Gastrocnemius medialis (tissue), 4 donors: ENCODE measurements around the gene IMP3.

Source experiments
- POLR2A ChIP-seq, 2 donors: fragments of 450-650 bp; IDR thresholded peaks; one replicate each; pipeline ENCODE4 v1.6.1; 2017; ENCODE audit warnings: antibody characterized with exemption in 2 of 2, mild to moderate bottlenecking in 2 of 2, moderate library complexity in 2 of 2
- TF ChIP-seq, protein P1 (sequence below), 5 experiments: fragments of 450-650 bp in 3 of 5; fragments of 200-600 bp in 2 of 5; sonication (generic) in 2 of 5; IDR thresholded peaks in 4 of 5; conservative IDR thresholded peaks in 1 of 5; 1 replicate in 4 of 5; 2 replicates in 1 of 5; pipeline ENCODE4 v1.5.1; 2016 to 2019; ENCODE audit warnings: antibody characterized with exemption in 5 of 5, mild to moderate bottlenecking in 3 of 5, moderate library complexity in 3 of 5

DNA sequence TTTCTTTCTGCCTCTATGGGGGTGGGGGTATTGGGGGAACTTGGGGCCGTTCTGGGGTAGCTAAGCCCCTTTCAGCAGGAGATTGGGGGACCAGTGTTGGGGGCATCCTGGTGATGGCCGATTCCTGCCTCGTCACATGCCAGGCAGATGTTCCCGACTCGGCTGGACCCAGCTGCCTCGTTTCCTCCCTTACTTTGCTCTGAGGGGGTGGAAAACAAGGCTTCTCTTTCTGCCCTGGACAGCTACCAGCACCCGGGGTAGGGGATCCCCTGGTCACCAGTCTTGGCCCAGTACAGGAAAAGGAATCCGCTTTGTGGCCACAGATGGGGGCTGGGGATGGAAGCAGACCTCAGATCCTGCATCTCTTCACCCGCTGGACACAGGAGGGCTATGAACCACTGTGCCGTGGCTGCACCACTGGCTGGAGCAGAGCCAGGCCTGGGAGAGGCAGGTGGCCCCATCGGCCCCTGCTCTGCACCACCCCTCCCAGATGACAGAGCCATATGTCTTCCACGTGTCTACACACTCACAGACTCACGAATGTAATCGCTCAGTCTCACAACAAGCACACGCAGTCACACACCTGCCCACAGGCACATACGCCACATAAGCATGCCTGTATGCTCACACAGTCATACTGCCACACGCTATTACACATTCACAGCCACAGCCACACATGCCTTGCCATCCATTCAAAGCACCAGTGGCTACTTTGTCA is 20.1 kb upstream of the IMP3 start:
- TF ChIP-seq, protein P1, sequence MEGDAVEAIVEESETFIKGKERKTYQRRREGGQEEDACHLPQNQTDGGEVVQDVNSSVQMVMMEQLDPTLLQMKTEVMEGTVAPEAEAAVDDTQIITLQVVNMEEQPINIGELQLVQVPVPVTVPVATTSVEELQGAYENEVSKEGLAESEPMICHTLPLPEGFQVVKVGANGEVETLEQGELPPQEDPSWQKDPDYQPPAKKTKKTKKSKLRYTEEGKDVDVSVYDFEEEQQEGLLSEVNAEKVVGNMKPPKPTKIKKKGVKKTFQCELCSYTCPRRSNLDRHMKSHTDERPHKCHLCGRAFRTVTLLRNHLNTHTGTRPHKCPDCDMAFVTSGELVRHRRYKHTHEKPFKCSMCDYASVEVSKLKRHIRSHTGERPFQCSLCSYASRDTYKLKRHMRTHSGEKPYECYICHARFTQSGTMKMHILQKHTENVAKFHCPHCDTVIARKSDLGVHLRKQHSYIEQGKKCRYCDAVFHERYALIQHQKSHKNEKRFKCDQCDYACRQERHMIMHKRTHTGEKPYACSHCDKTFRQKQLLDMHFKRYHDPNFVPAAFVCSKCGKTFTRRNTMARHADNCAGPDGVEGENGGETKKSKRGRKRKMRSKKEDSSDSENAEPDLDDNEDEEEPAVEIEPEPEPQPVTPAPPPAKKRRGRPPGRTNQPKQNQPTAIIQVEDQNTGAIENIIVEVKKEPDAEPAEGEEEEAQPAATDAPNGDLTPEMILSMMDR (IDR thresholded peaks at IDR 0.05 in 4 of 5, conservative IDR thresholded peaks at IDR 0.05 in 1 of 5) = no peak
- TF ChIP-seq POLR2A (IDR thresholded peaks at IDR 0.05) = no peak
